ENCODE measurements around the gene PDCD6IP. TPM values are rescaled to one million over a fixed set of nuclear protein-coding genes. Genes with fewer than 3 reads are reported as not detected.
A peak's percentile ranks its signal among the peaks of the same experiment; 100 is the strongest.
"Not testable (repeated sequence)": the region's sequence is repeated elsewhere in the genome, so short reads cannot be mapped to it uniquely, and the experiment has no call there.

PDCD6IP gene
- total RNA-seq, 1 donor from 2014 or later = 189 TPM

DNA sequence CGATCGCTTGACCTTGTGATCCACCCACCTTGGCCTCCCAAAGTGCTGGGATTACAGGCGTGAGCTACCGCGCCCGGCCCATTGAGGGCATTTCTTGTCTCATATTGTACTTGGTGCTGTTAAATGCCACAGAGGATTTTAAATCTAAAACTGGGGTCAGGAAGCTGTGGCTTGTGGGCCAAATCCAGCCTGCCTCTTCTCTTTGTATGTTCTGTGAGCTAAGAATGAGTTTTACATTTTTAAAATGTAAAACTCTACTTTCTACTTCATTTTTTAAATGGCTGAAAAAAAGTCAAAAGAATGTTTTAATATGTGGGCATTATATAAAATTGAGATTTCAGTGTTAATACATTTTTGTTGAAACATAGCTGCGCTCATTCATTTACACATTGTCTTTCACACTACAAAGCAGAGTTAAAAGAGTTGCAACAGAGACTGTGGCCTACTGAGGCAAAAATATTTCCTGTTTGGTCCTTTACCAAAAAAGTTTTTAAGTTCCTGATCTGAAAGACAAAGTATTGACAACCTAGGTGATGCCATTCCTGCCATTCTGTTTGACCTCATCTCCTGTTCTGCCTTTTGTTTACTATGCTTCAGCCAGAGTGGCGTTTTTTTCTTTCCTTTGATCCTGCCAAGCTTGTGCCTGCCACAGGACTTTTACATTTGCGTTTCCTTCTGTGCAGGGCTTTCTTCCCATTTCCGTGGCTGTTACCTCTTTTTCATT lies 50.4 kb downstream of the PDCD6IP start:
- Mint-ChIP-seq H3K4me1 (peaks cover 32% of the 10 kb centered on the region), H3K9me3 (no peaks in the 10 kb centered on the region), H3K27me3 (no peaks in the 10 kb centered on the region), H3K36me3 (ENCODE audit: low read depth) (peaks cover 49% of the 10 kb centered on the region), H3K4me3 (no peak overlapping the region), H3K27ac (no peak overlapping the region)
- intact Hi-C loops (cut with micrococcal nuclease) = no loop called here
- DNase-seq = no peak

DNA sequence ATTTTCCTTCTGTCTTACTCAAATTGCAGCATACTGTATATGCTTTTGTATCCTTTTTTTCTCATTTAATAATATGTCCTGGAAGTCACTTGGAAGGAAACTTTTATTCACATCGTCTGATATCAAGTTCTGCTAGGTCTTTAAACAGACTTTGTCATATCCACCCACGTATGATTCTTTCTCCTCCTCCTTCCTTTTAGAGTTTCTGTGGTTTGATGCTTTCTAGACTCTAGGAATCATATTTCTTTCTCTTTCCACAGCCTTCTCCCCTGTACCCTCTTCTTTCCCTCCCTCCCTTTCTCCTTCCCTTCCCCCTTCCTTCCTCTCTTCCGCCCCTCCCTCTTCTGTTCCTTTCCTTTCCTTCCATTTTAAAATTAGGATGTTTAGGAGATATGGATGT lies 52.2 kb downstream of the PDCD6IP start:
- H3K27me3 Mint-ChIP-seq, DNase-seq, H3K4me3 Mint-ChIP-seq, H3K9me3 Mint-ChIP-seq, H3K27ac Mint-ChIP-seq: not testable (repeated sequence)
- Mint-ChIP-seq H3K36me3 (ENCODE audit: low read depth) (peaks cover 56% of the 10 kb centered on the region), H3K4me1 (peaks cover 43% of the 10 kb centered on the region)
- intact Hi-C loops (cut with micrococcal nuclease) = loop anchor here (5.0 kb wide), 1 partner anchor 53 kb away; the partner anchor contains the start of gene PDCD6IP

DNA sequence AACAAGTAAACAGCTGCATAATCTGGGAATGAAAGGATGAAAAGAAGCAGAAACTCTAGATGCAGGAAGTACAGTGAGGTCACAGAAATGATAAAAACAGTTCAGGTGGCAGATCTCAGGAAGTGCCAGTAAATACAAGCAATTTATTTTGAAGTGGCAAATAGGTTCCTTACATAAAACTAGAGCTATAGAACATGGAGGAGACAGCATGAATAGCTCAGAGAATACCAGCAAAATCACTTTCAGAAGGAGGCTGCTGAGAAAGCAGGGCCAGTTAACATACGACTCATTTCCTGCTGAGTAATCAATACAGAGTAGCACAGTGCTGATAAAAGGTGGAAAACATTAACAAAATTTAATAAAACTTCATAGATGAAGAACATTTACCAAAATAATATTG lies 57.0 kb downstream of the PDCD6IP start:
- peaks cover 56% of the 10 kb centered on the region for H3K36me3 Mint-ChIP-seq (ENCODE audit: low read depth)
- H3K9me3 Mint-ChIP-seq; intact Hi-C loops (cut with micrococcal nuclease); H3K4me3 Mint-ChIP-seq; H3K27me3 Mint-ChIP-seq: not testable (repeated sequence)
- DNase-seq = peak; percentile 51
- peaks cover 24% of the 10 kb centered on the region for H3K4me1 Mint-ChIP-seq
- peak overlapping the region; percentile 14 for H3K27ac Mint-ChIP-seq

DNA sequence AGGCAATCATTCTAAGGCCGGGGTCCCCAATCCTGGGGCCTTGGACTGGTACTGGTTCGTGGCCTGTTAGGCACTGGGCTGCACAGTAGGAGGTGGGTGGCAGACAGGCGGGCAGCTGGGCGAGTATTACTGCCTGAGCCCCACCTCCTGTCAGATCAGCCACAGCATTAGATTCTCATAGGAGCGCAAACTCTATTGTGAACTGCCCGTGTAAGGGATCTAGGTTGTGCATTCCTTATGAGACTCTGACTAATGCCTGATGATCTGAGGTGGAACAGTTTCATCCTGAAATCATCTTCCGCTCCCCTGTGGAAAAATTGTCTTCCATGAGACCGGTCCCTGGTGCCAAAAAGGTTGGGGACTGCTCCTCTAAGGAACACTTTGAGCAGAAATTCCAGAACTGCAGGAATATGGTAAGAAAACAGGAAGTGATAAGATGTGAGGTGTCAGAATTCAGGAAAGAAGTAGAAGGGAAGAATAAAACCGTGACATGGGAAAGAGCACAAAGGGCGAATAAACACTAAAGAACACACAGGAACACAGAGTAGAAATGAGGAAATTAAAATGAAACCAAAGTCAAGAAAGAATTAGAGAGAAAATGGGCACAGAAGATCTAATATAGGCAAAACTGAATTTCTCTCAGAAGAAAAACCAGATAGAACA lies 57.6 kb downstream of the PDCD6IP start:
- H3K4me1 Mint-ChIP-seq = peaks cover 18% of the 10 kb centered on the region
- DNase-seq = no peak
- no peaks in the 10 kb centered on the region for H3K9me3 Mint-ChIP-seq
- peak overlapping the region; percentile 14 for H3K27ac Mint-ChIP-seq
- intact Hi-C loops (cut with micrococcal nuclease) = no loop called here
- no peaks in the 10 kb centered on the region for H3K27me3 Mint-ChIP-seq
- H3K4me3 Mint-ChIP-seq = no peak overlapping the region
- peaks cover 52% of the 10 kb centered on the region for H3K36me3 Mint-ChIP-seq (ENCODE audit: low read depth)

DNA sequence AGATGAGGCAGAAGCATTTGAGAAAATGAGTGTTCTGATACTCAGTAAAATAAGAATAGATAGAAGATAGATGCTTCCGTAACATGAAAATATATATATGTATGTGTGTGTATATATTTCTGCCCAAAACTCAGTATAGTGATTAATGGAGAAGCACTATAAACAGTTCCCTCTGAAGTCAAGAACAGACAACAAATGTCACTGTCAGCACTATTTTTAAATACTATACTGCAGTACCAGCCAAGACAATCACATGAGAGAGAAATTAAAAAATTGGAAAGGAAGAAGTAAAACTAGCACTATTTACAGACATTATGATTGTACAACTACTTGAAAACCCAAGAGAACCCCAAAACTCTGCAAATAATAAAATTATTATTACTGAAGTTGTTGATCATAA lies 59.3 kb downstream of the PDCD6IP start:
- not testable (repeated sequence) for H3K27ac Mint-ChIP-seq, H3K27me3 Mint-ChIP-seq

DNA sequence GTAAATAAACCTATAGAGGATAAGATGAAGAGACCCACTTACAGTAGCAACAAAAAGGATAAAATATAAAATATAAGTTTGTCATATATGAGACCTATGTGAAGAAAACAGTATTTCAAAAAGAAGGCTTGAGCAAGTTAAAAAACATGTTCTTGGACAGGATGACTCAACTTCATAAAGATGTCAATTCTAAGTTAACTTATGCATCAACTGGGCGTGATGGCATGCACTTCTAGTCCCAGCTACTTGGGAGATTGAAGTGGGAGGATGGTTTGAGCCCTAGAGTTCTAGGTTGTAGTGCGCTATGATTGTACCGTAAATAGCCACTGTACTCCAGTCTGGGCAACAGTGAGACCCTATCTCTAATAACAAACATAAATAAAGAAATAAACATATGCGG lies 59.7 kb downstream of the PDCD6IP start:
- H3K4me1 Mint-ChIP-seq = peaks cover 16% of the 10 kb centered on the region

More for the DNA sequence above, 59.3 kb downstream of the PDCD6IP start:
- H3K4me1 Mint-ChIP-seq = peaks cover 16% of the 10 kb centered on the region
- H3K4me3 Mint-ChIP-seq; DNase-seq; intact Hi-C loops (cut with micrococcal nuclease); H3K9me3 Mint-ChIP-seq: not testable (repeated sequence)
- peaks cover 47% of the 10 kb centered on the region for H3K36me3 Mint-ChIP-seq (ENCODE audit: low read depth)

DNA sequence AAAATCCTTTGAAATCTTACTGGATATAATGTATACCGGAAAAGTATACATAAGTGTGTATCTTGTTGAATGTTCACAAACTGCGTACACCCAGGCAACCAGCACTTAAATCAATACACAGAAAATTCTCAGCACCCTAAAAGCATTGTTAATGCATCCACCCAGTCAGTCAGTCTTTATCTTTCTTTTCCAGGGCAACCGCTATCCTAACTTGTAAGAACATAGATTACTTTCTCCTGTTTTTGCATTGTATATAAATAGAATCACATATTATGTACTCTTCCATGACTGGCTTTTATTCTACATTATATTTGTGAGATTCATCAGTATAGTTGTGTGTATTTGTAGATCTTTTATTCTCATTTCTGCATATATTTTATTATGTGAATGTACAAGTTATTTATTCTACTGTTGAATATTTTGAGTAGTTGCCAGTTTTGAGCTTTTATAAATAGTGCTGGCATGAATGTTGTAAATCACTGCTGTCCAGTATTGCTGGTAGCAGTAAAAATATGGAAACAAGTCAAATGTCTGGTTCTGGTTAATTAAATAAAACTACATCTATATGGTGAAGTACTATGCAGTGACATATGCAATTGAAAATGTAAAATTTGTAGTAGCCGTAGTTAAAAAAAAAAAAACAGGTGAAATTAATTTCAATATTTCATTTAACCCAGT lies 62.1 kb downstream of the PDCD6IP start:
- intact Hi-C loops (cut with micrococcal nuclease) = no loop called here
- Mint-ChIP-seq H3K27ac (no peak overlapping the region), H3K36me3 (ENCODE audit: low read depth) (peaks cover 44% of the 10 kb centered on the region), H3K4me3 (no peak overlapping the region), H3K27me3 (no peaks in the 10 kb centered on the region), H3K9me3 (no peaks in the 10 kb centered on the region), H3K4me1 (peaks cover 5% of the 10 kb centered on the region)
- DNase-seq = no peak

More for the DNA sequence above, 59.7 kb downstream of the PDCD6IP start:
- intact Hi-C loops (cut with micrococcal nuclease) = no loop called here
- H3K27ac Mint-ChIP-seq = no peak overlapping the region
- DNase-seq = no peak
- H3K4me3 Mint-ChIP-seq = no peak overlapping the region
- no peaks in the 10 kb centered on the region for H3K27me3 Mint-ChIP-seq
- no peaks in the 10 kb centered on the region for H3K9me3 Mint-ChIP-seq
- peaks cover 48% of the 10 kb centered on the region for H3K36me3 Mint-ChIP-seq (ENCODE audit: low read depth)

DNA sequence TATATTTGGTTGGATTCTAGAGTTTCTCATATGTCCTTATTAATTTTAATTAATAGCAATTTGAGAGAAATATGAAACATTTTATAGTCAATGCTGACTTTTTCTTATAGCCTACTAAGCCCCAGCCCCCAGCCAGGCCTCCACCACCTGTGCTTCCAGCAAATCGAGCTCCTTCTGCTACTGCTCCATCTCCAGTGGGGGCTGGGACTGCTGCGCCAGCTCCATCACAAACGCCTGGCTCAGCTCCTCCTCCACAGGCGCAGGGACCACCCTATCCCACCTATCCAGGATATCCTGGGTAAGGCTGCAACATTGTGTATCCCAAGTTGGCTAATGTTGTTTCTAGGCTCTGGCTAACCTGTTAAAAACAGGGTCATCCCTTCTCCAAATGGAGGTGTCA lies 66.7 kb downstream of the PDCD6IP start:
- intact Hi-C loops (cut with micrococcal nuclease) = no loop called here
- H3K27ac Mint-ChIP-seq = no peak overlapping the region
- peak; percentile 44 for DNase-seq
- H3K27me3 Mint-ChIP-seq = no peaks in the 10 kb centered on the region
- H3K36me3 Mint-ChIP-seq (ENCODE audit: low read depth) = peaks cover 25% of the 10 kb centered on the region
- no peak overlapping the region for H3K4me3 Mint-ChIP-seq
- peaks cover 3% of the 10 kb centered on the region for H3K4me1 Mint-ChIP-seq
- no peaks in the 10 kb centered on the region for H3K9me3 Mint-ChIP-seq

DNA sequence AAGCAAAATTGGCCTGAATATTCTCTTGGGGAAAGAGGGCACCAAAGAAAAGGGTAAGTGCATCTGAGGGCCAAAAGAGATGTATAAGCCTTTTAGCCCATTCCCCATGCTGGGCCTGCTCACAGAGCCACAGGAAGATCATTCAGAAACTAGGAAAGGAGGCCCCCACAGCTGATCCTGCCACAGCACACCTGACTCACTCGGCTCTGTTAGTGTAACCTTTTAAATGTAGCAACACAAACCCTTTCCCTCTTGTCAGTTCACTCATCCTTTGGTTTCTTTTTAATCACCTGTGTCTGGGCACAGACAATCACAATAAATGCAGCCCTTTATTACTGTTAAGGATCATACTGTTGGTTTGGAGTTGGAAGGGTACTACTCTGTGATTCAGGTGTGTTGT lies 69.9 kb downstream of the PDCD6IP start:
- Mint-ChIP-seq H3K9me3 (no peaks in the 10 kb centered on the region), H3K27ac (no peak overlapping the region), H3K4me3 (no peak overlapping the region), H3K4me1 (peaks cover 3% of the 10 kb centered on the region), H3K27me3 (no peaks in the 10 kb centered on the region), H3K36me3 (ENCODE audit: low read depth) (peaks cover 14% of the 10 kb centered on the region)
- DNase-seq = no peak
- intact Hi-C loops (cut with micrococcal nuclease) = no loop called here

DNA sequence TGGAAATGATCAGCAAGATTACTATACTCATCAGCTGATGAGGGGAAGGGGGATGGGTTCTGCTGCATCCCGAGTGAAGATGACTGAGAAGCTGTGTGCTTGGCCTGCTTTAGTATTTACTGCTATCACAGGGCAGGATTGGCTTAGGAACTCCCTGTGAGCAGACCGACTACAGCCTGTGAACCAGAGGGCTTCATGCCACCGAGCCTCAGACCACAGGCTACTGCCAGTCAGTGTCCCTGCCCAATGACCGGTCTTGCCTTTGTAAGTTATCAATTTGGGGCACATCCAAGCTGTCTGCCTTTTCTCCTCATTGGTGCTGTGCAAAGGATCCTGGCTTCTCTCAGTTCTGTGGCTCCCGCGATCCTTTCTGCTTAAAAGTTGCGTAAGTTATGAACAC lies 71.5 kb downstream of the PDCD6IP start:
- peaks cover 9% of the 10 kb centered on the region for H3K36me3 Mint-ChIP-seq (ENCODE audit: low read depth)
- intact Hi-C loops (cut with micrococcal nuclease) = no loop called here
- H3K4me3 Mint-ChIP-seq = no peak overlapping the region
- H3K9me3 Mint-ChIP-seq = no peaks in the 10 kb centered on the region
- H3K27ac Mint-ChIP-seq = no peak overlapping the region
- peaks cover 3% of the 10 kb centered on the region for H3K4me1 Mint-ChIP-seq
- no peaks in the 10 kb centered on the region for H3K27me3 Mint-ChIP-seq
- no peak for DNase-seq

DNA sequence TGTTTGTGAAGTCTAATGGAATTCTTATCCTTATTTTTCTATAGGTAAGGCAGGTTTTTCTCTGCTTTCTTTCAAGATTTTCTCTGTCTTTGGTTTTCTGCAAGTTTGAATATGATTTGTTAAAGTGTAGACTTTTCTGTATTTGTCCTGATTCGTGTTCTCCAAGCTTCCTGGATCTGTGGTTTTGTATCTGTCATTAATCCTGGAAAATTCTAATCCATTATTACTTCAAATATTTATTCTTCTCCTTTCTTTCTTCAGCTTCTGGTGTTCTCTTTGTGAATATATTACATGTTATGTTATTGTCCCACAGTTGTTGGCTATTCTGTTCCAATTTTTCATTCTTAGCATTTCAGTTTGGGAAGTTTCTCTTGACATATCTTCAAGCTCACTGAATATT lies 76.4 kb downstream of the PDCD6IP start:
- Mint-ChIP-seq H3K4me3 (no peak overlapping the region), H3K9me3 (no peaks in the 10 kb centered on the region), H3K4me1 (no peaks in the 10 kb centered on the region), H3K27me3 (peaks cover 1% of the 10 kb centered on the region), H3K27ac (no peak overlapping the region), H3K36me3 (ENCODE audit: low read depth) (no peaks in the 10 kb centered on the region)
- intact Hi-C loops (cut with micrococcal nuclease) = no loop called here
- no peak for DNase-seq

DNA sequence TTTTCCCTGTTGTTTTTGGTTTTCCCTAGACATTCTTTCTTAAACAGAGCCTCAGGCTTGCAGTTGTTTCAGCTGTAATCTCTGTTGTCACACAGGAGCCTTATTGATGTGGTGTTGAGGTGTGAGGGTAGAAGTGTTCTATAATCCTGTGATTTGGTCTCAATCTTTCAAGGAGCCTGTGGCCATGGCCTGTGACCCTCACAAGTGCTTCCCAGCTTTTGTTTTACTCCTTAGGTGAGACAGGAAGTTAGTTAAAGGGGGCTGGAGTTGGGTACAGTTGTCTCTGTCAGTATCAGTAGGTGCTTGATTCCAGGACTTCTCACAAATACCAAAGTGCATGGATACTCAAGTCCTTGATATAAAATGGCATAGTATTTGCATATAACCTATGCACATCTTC lies 77.2 kb downstream of the PDCD6IP start:
- H3K27me3 Mint-ChIP-seq = peaks cover 1% of the 10 kb centered on the region
- H3K4me3 Mint-ChIP-seq = no peak overlapping the region
- H3K9me3 Mint-ChIP-seq = no peaks in the 10 kb centered on the region
- no peak for DNase-seq
- no peaks in the 10 kb centered on the region for H3K4me1 Mint-ChIP-seq
- intact Hi-C loops (cut with micrococcal nuclease) = no loop called here
- H3K36me3 Mint-ChIP-seq (ENCODE audit: low read depth) = no peaks in the 10 kb centered on the region
- H3K27ac Mint-ChIP-seq = no peak overlapping the region

DNA sequence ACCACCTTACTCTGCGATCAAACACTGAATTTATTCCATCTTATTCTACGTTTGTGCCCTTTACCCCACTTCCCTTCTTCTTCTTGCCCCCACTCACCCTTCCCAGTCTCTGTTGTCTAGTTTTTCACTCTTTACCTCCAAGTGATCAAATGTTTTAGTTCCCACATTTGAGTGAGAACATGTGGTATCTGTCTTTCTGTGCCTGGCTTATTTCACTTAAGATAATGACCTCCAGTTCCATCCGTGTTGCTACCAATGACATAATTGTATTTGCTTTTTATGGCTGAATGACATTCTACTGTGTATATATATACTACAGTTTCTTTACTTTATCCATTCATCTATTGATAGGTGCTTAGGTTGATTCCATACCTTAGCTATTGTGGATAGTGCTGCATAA lies 78.8 kb downstream of the PDCD6IP start:
- intact Hi-C loops (cut with micrococcal nuclease) = no loop called here
- H3K27me3 Mint-ChIP-seq = peaks cover 1% of the 10 kb centered on the region
- H3K4me3 Mint-ChIP-seq = no peak overlapping the region
- no peaks in the 10 kb centered on the region for H3K4me1 Mint-ChIP-seq
- no peaks in the 10 kb centered on the region for H3K36me3 Mint-ChIP-seq (ENCODE audit: low read depth)
- DNase-seq = no peak
- H3K9me3 Mint-ChIP-seq = no peaks in the 10 kb centered on the region
- H3K27ac Mint-ChIP-seq = no peak overlapping the region

DNA sequence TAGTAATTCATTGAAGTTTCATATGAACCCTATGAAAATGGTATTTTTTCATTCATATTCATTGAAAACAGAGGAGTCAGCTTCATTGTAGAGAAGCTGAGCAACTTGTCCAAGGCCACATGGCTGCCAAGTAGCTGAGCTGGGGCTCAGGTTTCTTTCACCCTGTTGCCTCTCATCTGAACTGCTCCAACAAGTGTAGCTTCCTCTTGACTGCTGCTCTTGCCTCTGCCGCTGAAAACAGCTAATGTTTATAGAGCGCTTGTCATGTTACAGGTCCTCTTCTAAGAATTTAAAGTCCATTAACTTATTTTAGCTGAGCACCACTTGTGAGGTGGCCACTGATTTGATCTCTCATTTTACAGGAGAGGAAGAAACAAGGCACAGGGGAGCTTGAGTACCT lies 81.1 kb downstream of the PDCD6IP start:
- H3K4me3 Mint-ChIP-seq = no peak overlapping the region
- H3K36me3 Mint-ChIP-seq (ENCODE audit: low read depth) = no peaks in the 10 kb centered on the region
- peaks cover 1% of the 10 kb centered on the region for H3K27me3 Mint-ChIP-seq
- H3K27ac Mint-ChIP-seq = no peak overlapping the region
- H3K9me3 Mint-ChIP-seq = no peaks in the 10 kb centered on the region
- DNase-seq = peak; percentile 51
- intact Hi-C loops (cut with micrococcal nuclease) = no loop called here
- peaks cover 4% of the 10 kb centered on the region for H3K4me1 Mint-ChIP-seq
